ENCODE measurements around the gene FARS2.

Gene FARS2

GRCh38 chr6:5305968-5306626 is 44.8 kb downstream of the FARS2 start:
- no peak for DNase-seq (ENCODE audit: extremely low read depth, low read depth)
- no peak overlapping the region for H3K4me3 ChIP-seq (replicated peaks; ENCODE audit: low read depth, low read length)
- TF ChIP-seq CTCF (IDR thresholded peaks at IDR 0.05; ENCODE audit: low read depth, low read length, missing control alignments) = no peak

- H3K4me3 ChIP-seq (replicated peaks; ENCODE audit: low read depth, low read length) = no peak overlapping the region
- no peak for DNase-seq (ENCODE audit: extremely low read depth, low read depth)
- TF ChIP-seq CTCF (IDR thresholded peaks at IDR 0.05; ENCODE audit: low read depth, low read length, missing control alignments) = no peak
These were observed 45.7 kb downstream of the FARS2 start for GRCh38 chr6:5307058-5307457.

GRCh38 chr6:5308066-5308465 is 46.8 kb downstream of the FARS2 start:
- no peak for DNase-seq (ENCODE audit: extremely low read depth, low read depth)
- TF ChIP-seq CTCF (IDR thresholded peaks at IDR 0.05; ENCODE audit: low read depth, low read length, missing control alignments) = no peak
- no peak overlapping the region for H3K4me3 ChIP-seq (replicated peaks; ENCODE audit: low read depth, low read length)

GRCh38 chr6:5314191-5314865 is 53.0 kb downstream of the FARS2 start:
- no peak overlapping the region for H3K4me3 ChIP-seq (replicated peaks; ENCODE audit: low read depth, low read length)
- no peak for DNase-seq (ENCODE audit: extremely low read depth, low read depth)
- no peak for TF ChIP-seq CTCF (IDR thresholded peaks at IDR 0.05; ENCODE audit: low read depth, low read length, missing control alignments)

GRCh38 chr6:5315881-5316280 is 54.6 kb downstream of the FARS2 start:
- no peak for TF ChIP-seq CTCF (IDR thresholded peaks at IDR 0.05; ENCODE audit: low read depth, low read length, missing control alignments)
- H3K4me3 ChIP-seq (replicated peaks; ENCODE audit: low read depth, low read length) = no peak overlapping the region
- peak; percentile 15 for DNase-seq (ENCODE audit: extremely low read depth, low read depth)

- no peak for DNase-seq (ENCODE audit: extremely low read depth, low read depth)
- no peak for TF ChIP-seq CTCF (IDR thresholded peaks at IDR 0.05; ENCODE audit: low read depth, low read length, missing control alignments)
These were observed 55.6 kb downstream of the FARS2 start for GRCh38 chr6:5316951-5317350.

More at GRCh38 chr6:5316951-5317350, 55.6 kb downstream of the FARS2 start:
- H3K4me3 ChIP-seq (replicated peaks; ENCODE audit: low read depth, low read length) = no peak overlapping the region
